PC-3 (cell line): ENCODE measurements around the gene NUFIP2.

Source experiments
- CTCF ChIP-seq: fragments of 300-600 bp; sonication (generic); conservative IDR thresholded peaks from 2 replicates; pipeline ENCODE4 v1.5.1; 2017; ENCODE audit warnings: antibody characterized with exemption, low read depth, mild to moderate bottlenecking, low read length
- EZH2phosphoT487 ChIP-seq: fragments of 300-600 bp; sonication (generic); IDR thresholded peaks from 2 replicates; pipeline ENCODE4 v1.6.1; 2018; ENCODE audit warnings: mild to moderate bottlenecking, antibody characterized with exemption, low read length, borderline replicate concordance

GRCh38 chr17:29207975-29208374, 86.0 kb downstream of the NUFIP2 start:
- TF ChIP-seq EZH2phosphoT487 (no peak), CTCF (no peak)
